Measurements from ENCODE around the gene NSFL1C.
"Not testable (repeated sequence)": the region's sequence is repeated elsewhere in the genome, so short reads cannot be mapped to it uniquely, and the experiment has no call there.

The NSFL1C gene

GRCh38 chr20:1466211-1467081, at the start of gene NSFL1C:
NSFL1C (minus strand) TSS chr20:1466849; CDS start chr20:1466824, 25 bp downstream.
- DNase-seq: peak; percentile 95 to 99 (median 96)

DNA sequence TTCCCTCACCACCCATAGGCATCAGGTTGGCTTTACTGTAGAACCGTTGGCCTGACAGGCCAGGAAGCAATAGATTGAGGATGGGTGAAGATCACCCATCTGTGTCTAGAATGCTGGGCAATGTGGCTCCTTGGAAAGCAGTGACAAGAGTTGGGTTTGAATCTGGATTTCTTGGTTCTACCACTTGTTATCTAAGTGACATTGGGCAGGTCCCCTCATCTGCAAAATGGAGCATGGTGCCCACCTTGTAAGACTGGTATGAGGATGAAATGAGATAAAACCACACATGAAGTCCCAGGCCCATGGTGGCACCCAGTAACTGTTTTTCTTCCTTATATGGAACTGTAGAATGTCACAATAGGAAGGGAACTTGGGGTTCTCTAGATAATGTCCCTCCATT, 47.2 kb upstream of the NSFL1C start:
- DNase-seq: no peak

GRCh38 chr20:1509237-1509636, 42.6 kb upstream of the NSFL1C start:
- peak in 1 of 4 experiments; percentile 15 for DNase-seq

DNA sequence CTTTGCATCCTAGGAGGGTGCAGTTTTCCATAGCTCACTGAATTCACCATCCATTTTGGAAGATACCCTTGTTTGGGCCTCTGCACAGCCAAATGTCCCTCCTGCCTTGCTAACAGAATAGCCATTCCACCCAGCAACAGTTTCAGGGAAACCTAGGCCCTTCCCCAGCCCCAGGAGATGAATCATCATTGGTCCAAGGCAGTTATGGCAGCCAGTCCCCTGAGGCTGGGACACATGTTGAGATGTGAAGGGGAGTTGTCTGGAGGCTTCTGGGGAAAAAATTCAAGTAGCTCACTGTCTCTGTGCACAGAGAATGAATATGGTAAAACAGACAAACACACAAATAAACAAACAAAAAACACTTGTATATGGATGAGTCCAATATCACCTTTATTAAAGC, 41.9 kb upstream of the NSFL1C start:
- DNase-seq: no peak

DNA sequence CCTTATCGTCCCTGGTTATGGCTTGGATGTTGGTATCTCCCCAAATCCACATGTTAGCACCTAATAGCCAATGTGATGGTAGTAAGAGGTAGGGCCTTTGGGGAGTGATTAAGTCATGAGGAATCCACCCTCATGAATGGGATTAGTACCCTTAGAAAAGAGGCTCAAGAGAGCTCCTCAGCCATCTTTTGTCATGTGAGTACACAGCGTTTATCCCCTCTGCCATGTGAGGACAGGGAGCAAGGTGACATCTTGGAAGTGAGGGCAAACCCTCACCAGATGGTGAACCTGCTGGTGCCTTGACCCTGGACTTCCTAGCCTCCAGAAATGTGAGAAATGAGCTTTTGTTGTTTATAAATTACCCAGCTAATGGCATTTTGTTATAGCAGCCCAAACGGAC, 40.6 kb upstream of the NSFL1C start:
- no peak for DNase-seq

DNA sequence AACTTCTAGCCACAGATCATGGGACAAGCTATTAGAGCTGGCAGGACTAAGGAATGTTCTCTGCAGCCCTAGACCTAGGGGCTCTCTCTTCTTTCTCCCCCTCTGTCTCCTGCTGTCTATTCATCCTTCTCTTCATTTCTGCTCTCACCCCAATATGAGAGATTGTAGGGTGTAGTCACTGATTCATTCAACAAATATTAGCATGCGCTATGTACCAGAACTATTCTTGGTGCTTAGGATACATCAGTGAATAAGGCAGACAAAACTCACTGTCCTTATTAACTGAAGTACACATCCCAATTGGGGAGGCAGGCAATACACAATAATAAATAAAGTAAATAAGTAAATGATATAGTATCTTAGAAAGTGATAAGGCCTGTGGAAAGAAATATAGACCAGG, 39.2 kb upstream of the NSFL1C start:
- DNase-seq: no peak

GRCh38 chr20:1505361-1505760, 38.7 kb upstream of the NSFL1C start:
- DNase-seq: no peak

DNA sequence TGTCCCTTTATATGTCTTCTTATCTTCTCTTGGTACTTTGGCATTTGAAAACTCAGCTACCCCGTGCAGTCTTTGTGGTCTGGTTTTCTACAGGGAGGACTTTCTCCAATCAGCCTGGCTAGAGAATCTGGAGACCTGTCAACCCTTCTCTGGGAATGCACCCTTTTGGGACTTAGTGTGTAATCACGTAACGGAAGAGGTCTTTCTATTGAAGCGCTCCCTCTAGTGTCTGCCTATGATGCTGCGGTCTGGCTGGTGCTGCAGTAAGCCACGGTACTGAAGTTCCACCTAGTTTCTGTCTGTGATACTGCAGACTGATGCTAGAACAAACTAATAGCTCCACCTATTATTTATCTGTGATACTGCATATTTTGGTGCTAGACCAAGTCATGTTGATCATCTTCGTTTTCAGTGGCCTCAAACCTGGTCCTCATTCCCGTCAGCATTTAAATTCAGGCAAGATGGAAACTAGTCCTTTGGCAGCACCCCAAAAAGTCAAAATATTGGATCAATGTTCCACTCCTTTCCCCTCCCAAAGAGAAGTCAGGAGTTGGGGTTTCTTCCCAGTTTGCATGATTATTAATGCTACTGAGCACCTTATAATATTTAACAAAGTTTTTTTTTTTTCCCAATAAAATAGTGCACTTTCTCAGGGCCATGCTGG, 37.0 kb upstream of the NSFL1C start:
- peak; percentile 17 to 46 (median 32) for DNase-seq

DNA sequence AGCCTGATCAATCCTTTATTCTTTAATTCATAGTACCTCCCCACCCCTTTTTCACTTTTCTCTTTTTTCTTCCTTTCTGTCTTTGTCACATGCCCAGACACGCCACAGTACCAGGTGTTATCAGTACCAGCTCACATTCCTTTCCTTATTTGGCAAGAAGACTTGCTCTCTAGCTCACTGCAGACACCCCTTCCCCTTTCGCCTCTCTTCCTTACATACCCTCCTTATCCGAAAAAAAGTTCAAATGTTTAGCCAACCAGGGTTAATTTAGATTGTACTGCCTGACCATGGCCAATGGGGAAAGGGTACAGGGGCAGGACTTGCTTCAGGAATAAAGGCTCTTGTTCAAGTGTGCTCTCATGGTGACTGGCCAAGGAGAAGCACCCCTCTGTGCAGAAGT, 33.8 kb upstream of the NSFL1C start:
- no peak for DNase-seq

DNA sequence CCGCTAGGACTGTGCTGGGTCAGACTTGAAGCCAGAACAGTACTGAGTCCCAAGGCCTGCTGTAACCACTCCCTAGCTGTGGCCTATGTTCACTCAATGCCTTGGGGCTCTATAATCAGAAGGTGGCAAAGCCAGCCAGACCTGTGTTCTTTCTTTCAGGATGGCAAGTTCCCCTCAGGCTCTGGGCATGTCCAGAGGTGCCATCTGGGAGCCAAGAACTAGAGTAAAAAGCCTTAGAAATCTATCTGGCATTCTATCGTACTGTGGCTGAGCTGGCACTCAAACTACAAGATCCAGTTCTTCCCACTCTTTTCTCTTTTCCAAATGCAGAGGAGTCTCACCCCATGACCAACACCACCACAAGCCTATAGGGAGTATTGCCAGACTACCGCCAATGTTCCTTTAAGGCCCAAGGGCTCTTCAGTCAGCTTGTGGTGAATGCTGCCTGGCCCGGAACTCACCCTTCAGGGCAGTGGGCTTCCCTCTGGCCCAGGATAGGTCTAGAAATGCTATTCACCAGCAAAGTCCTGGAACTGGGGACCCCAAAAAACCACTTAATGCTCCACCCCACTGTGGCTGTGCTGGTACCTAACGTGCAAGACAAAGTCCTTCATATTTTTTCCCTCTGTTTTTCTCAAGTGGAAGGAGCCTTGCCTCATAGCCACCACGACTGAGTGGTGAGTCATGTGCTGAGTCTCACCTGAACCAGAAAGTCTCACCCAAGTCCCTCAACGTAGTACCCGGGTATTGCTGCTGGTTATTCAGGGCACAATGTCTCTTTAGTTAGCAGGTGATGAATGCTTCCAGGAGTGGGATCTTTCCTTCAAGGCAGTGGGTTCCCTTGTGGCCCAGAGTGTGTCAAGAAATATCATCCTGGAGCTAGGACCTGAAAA, 33.1 kb upstream of the NSFL1C start:
- DNase-seq: no peak

DNA sequence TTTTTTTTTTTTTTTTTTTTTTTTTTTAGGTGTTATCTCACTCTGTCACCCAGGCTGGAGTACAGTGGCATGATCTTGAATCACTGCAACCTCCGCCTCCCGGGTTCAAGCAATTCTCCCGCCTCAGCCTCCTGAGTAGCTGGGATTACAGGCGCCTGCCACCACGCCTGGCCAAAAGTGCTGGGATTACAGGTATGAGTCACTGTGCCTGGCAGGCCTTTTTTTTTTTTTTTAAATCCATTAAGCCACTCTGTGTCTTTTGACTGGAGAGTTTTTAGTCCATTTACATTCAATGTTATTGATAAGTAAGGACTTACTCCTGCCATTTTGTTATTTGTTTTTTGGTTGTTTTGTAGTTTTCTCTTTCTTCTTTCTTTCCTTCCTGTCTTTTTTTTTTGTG, 30.7 kb upstream of the NSFL1C start:
- not testable (repeated sequence) for DNase-seq

DNA sequence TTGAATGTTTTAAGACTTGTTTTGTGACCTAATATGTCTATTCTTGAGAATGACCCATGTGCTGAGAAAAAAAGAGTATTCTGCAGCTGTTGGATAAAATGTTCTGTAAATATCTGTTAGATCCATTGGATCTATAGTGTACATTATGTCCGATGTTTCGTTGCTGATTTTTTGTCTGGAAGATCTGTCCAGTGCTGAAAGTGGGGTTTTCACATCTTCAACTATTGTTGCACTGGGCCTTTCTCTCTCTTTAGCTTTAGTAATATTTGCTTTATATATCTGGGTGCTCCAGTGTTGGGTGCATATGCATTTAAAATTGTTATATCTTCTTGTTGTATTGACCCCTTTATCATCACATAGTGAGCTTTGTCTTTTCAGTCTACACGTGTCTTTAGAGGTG, 30.3 kb upstream of the NSFL1C start:
- no peak for DNase-seq

DNA sequence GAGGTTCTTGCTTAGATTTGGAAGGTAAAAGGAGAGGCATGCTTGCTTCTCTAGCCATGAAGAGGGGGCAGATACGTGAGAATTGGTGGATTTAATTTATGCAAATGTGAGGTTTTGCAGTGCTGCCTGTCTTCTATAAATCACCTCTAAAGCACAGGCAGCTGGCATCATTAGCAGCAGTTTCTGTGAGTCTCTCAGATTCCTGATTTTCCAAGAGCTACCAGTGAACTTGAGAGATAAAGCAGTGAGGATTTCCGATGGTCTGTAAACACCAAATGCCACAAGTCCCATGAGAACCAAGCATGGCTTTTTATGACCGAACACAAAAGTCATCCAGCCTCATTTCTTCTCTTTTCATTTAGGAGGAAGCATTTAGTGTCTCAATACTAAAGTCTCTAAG, 27.8 kb upstream of the NSFL1C start:
- no peak for DNase-seq

GRCh38 chr20:1493536-1493935, 26.9 kb upstream of the NSFL1C start:
- no peak for DNase-seq

GRCh38 chr20:1491860-1492642, 25.4 kb upstream of the NSFL1C start:
- no peak for DNase-seq

DNA sequence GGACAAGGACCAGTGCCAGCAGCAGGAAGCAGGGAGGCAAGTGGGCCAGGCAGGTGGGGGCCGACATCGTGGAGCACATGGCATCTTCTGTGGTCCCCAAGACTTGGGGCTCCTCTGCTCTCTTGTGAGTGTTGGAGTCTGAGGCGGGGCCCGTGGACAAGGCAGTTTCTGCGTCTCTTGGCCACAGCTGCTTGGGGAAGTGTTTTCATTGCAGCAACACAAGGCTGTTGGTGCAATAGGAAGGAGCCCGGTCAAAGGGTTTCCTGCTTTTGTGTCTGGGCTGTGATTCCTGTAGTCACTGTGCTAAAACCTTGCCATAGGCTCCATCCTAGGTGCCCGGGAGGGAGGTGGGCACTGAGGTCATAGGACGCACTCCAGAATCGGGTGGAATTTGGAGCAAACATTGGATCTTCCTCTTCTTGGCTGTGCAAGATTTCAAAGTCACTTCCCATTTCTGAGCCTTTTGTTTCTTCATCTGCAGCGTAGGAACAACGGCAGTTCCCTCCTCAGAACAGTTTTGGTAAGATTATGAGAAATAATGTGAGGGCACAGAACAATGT, 24.7 kb upstream of the NSFL1C start, which contains the start of gene SIRPB2:
SIRPB2 (minus strand) TSS at position 140 of the 560 bp plus-strand sequence; CDS start at position 79, 61 bp downstream.
- no peak for DNase-seq

DNA sequence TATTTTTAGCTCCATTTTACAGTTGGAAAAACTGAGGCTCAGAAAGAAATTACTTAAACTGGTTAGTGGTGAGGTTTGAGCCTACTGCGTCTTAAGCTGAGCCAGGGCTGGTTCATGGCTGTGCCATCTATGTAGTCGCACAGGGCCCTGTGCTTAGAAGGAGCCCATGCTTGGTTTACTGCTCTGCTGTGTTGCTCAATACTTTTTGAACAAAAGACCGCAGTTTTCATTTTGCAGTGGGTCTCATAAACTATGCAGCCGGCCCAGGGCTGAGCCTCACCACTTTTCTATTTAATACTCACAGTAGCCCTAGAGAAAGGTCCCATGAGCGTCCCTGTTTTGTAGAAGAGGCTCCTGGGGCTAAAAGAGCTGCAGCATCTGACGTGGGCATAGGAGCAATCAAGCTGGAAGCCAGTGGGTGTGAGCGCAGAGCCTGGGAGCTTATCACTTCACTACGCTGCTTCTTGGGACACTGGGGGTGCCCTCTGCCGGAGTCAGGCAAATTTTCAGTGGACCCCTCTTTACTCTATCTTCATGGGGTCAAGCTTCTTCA, 24.1 kb upstream of the NSFL1C start:
- no peak for DNase-seq

DNA sequence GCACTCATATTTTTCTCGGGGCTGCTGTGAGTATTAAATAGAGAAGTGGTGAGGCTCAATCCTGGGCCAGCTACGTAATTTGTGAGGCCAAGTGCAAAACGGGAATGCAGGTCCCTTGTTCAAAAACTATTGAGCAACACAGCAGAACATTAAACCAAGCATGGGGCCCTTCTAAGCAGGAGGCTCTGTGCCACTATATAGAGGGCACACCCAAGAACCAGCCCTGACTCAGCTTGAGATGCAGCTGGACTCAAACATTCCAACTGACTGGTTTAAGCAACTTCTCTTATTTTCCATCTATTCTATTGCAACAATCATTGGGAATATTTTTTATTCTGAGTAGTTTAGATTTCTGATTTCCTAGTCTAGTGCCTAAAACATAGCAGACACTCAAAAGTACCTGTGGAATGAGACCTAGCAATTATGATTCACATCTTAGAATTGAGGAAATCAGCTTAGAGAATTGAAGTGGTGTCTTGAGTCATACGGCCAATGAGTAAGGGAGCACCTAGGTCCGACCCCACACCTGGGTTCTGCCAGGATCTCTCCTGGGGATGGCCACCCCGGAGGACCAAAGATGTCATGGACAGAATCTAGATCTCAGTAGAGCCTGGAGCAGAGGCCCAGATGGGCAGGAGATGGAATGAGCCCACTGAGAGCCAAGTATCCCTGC, 23.3 kb upstream of the NSFL1C start:
- no peak for DNase-seq

- no peak for DNase-seq
These were observed 22.7 kb upstream of the NSFL1C start for GRCh38 chr20:1489325-1489724.

GRCh38 chr20:1486566-1486965, 19.9 kb upstream of the NSFL1C start:
- no peak for DNase-seq

Measured in activated naive CD4-positive, alpha-beta T cell (primary cell).